Body of pancreas (tissue), 4 donors: ENCODE data around the gene CTIF. TPM values are rescaled to one million over a fixed set of nuclear protein-coding genes. Genes with fewer than 3 reads are reported as not detected.
"Not testable (repeated sequence)": the region's sequence is repeated elsewhere in the genome, so short reads cannot be mapped to it uniquely, and the experiment has no call there.

Source experiments
- ATAC-seq: fragments of 150-250 bp; one replicate; pipeline ENCODE4 v1.9.1; 2016
- DNase-seq, 4 donors: peaks; one replicate each; pipeline ENCODE4 v3.0.0-alpha.2; 2019
- H3K27ac ChIP-seq, 4 donors: fragments of 200-600 bp; sonication (generic); 1 replicate in 3 of 4; 2 replicates in 1 of 4; pipeline versions ENCODE4 v1.5.1 to v1.6.1; 2016 to 2019; ENCODE audit warnings: mild to moderate bottlenecking in 1 of 4, mixed read lengths in 1 of 4, moderate library complexity in 1 of 4
- H3K27me3 ChIP-seq, 2 donors: fragments of 200-600 bp; sonication (generic); one replicate each; pipeline ENCODE4 v1.6.0; 2016; ENCODE audit warnings: mild to moderate bottlenecking in 1 of 2
- H3K36me3 ChIP-seq, 2 donors: fragments of 200-600 bp; sonication (generic); replicated peaks in 1 of 2; 2 replicates each; pipeline ENCODE4 v1.5.1; 2016; ENCODE audit warnings: low read depth in 2 of 2; ENCODE audit not compliant: insufficient read depth in 1 of 2
- H3K4me1 ChIP-seq: fragments of 200-600 bp; sonication (generic); one replicate; pipeline ENCODE4 v1.6.0; 2016
- H3K4me3 ChIP-seq, 2 donors: fragments of 200-600 bp; sonication (generic); 1 replicate in 1 of 2; 2 replicates in 1 of 2; pipeline ENCODE4 v1.5.1; 2016 to 2019
- H3K9me3 ChIP-seq, 3 donors: fragments of 200-600 bp; sonication (generic); 1 replicate in 2 of 3; 2 replicates in 1 of 3; pipeline ENCODE4 v1.5.1; 2016
- CTCF ChIP-seq, 7 experiments: fragments of 450-650 bp in 4 of 7; fragments of 200-600 bp in 3 of 7; sonication (generic) in 3 of 7; IDR thresholded peaks; one replicate each; pipeline ENCODE4 v1.5.1; 2016 to 2019; ENCODE audit warnings: antibody characterized with exemption in 7 of 7
- POLR2A ChIP-seq, 3 donors: fragments of 450-650 bp; IDR thresholded peaks; one replicate each; pipeline ENCODE4 v1.6.1; 2016; ENCODE audit warnings: antibody characterized with exemption in 3 of 3, mild to moderate bottlenecking in 2 of 3
- WGBS, 2 donors: methylation state at CpG; one replicate each; pipeline ENCODE4 v1.1.5; 2017; 5-methylcytosine and 5-hydroxymethylcytosine counted together
- intact Hi-C: fragments of 100-400 bp; cut with DNase I; formaldehyde crosslinking; loops from one replicate; pipeline ENCODE4 v1.15.1; 2023
- total RNA-seq, 2 donors: library from RNA; depleted of rRNA; stranded (reverse); fragments of >200 nt; gene quantifications; one replicate each; pipeline ENCODE4 v1.1.0, GENCODE V29; 2016

CTIF gene
- total RNA-seq, 2 donors from 2014 or later = 18.7 to 24.4 TPM

GRCh38 chr18:48713309-48713708 is 174.5 kb downstream of the CTIF start:
- TF ChIP-seq CTCF (IDR thresholded peaks at IDR 0.05) (no peak), POLR2A (IDR thresholded peaks at IDR 0.05) (no peak)
- Histone ChIP-seq H3K9me3 (no peaks in the 10 kb centered on the region), H3K36me3 (no peaks in the 10 kb centered on the region), H3K4me3 (no peak overlapping the region), H3K27ac (peak overlapping the region in 1 of 4 donors; percentile 6), H3K27me3 (no peaks in the 10 kb centered on the region), H3K4me1 (no peaks in the 10 kb centered on the region)
- DNase-seq (peak in 3 of 4 donors; percentile 17 to 35 (median 18)), ATAC-seq (peak; percentile 51)
- WGBS, 2 donors = 97 to 98% methylated on average over 13 to 14 of the region's 14 CpGs
- intact Hi-C loops = no loop called here

- ATAC-seq (no peak), DNase-seq (no peak)
- no peaks in the 10 kb centered on the region for H3K36me3 ChIP-seq
- no peaks in the 10 kb centered on the region for H3K27me3 ChIP-seq
- 91 to 95% methylated on average over 5 of the region's 6 CpGs for WGBS, 2 donors
- no peaks in the 10 kb centered on the region for H3K9me3 ChIP-seq
- TF ChIP-seq CTCF (IDR thresholded peaks at IDR 0.05) (no peak), POLR2A (IDR thresholded peaks at IDR 0.05) (no peak)
- H3K4me1 ChIP-seq = no peaks in the 10 kb centered on the region
- intact Hi-C loops = no loop called here
- H3K4me3 ChIP-seq = no peak overlapping the region
- H3K27ac ChIP-seq = no peak overlapping the region
Observed at GRCh38 chr18:48714873-48715272, 176.0 kb downstream of the CTIF start.

GRCh38 chr18:48715711-48716361 is 177.0 kb downstream of the CTIF start:
- Histone ChIP-seq H3K36me3 (no peaks in the 10 kb centered on the region), H3K27me3 (no peaks in the 10 kb centered on the region), H3K9me3 (no peaks in the 10 kb centered on the region), H3K27ac (peak overlapping the region in 1 of 4 donors; percentile 62), H3K4me1 (no peaks in the 10 kb centered on the region), H3K4me3 (no peak overlapping the region)
- DNase-seq (peak in 1 of 4 donors; percentile 63), ATAC-seq (peak; percentile 40)
- TF ChIP-seq POLR2A (IDR thresholded peaks at IDR 0.05) (no peak), CTCF (IDR thresholded peaks at IDR 0.05) (no peak)
- intact Hi-C loops = no loop called here
- WGBS, 2 donors = 86 to 94% methylated on average over 8 to 9 of the region's 10 CpGs

GRCh38 chr18:48717227-48717626 is 178.4 kb downstream of the CTIF start:
- WGBS, 2 donors = 93 to 98% methylated on average over 9 of the region's 9 CpGs
- intact Hi-C loops = not testable (repeated sequence)

GRCh38 chr18:48718251-48718959 is 179.6 kb downstream of the CTIF start:
- Histone ChIP-seq H3K36me3 (no peaks in the 10 kb centered on the region), H3K27ac (no peak overlapping the region), H3K4me3 (no peak overlapping the region), H3K4me1 (no peaks in the 10 kb centered on the region), H3K27me3 (no peaks in the 10 kb centered on the region), H3K9me3 (no peaks in the 10 kb centered on the region)
- TF ChIP-seq CTCF (IDR thresholded peaks at IDR 0.05) (no peak), POLR2A (IDR thresholded peaks at IDR 0.05) (no peak)
- ATAC-seq (no peak), DNase-seq (no peak)
- 92 to 98% methylated on average over 10 of the region's 10 CpGs for WGBS, 2 donors
- intact Hi-C loops = no loop called here

More at GRCh38 chr18:48717227-48717626, 178.4 kb downstream of the CTIF start:
- H3K4me3 ChIP-seq, H3K27ac ChIP-seq, H3K36me3 ChIP-seq, ATAC-seq, H3K27me3 ChIP-seq, DNase-seq, H3K9me3 ChIP-seq, H3K4me1 ChIP-seq: not testable (repeated sequence)
